Esophagus squamous epithelium (tissue), 4 donors: ENCODE data around the gene CRYBA2.

Experiments
- POLR2A ChIP-seq, 4 donors: fragments of 450-650 bp; IDR thresholded peaks; one replicate each; pipeline ENCODE4 v1.6.1; 2017; ENCODE audit warnings: antibody characterized with exemption in 4 of 4, mild to moderate bottlenecking in 4 of 4, moderate library complexity in 3 of 4
- TF ChIP-seq, protein P1 (sequence below), 6 experiments: fragments of 450-650 bp in 4 of 6; fragments of 200-600 bp in 2 of 6; sonication (generic) in 2 of 6; IDR thresholded peaks; one replicate each; pipeline ENCODE4 v1.5.1; 2016 to 2019; ENCODE audit warnings: antibody characterized with exemption in 6 of 6, mild to moderate bottlenecking in 4 of 6, moderate library complexity in 4 of 6

DNA sequence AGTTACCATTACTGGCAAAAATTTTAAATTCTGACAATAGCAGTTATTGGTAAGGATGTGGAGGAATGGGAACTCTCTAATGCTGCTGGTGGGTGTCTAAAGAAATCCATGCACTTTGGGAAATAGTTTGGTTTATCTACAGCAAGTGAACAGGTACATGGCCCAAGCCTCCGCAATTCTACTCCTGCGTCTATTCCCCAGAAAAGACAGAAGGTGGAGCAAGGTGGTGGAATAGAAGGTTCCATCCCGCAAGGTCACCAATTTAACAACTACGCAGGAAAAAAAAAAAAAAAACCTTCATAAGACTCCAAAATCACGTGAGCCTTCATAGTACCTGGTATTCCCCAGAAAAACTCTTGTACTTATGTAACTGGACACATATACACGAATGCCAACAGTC, 41.6 kb upstream of the CRYBA2 start:
- TF ChIP-seq, protein P1, sequence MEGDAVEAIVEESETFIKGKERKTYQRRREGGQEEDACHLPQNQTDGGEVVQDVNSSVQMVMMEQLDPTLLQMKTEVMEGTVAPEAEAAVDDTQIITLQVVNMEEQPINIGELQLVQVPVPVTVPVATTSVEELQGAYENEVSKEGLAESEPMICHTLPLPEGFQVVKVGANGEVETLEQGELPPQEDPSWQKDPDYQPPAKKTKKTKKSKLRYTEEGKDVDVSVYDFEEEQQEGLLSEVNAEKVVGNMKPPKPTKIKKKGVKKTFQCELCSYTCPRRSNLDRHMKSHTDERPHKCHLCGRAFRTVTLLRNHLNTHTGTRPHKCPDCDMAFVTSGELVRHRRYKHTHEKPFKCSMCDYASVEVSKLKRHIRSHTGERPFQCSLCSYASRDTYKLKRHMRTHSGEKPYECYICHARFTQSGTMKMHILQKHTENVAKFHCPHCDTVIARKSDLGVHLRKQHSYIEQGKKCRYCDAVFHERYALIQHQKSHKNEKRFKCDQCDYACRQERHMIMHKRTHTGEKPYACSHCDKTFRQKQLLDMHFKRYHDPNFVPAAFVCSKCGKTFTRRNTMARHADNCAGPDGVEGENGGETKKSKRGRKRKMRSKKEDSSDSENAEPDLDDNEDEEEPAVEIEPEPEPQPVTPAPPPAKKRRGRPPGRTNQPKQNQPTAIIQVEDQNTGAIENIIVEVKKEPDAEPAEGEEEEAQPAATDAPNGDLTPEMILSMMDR (IDR thresholded peaks at IDR 0.05) = no peak
- no peak for TF ChIP-seq POLR2A (IDR thresholded peaks at IDR 0.05)
